Endodermal cell (in vitro differentiated cells): Measurements from ENCODE around the gene CREBBP. TPM values are rescaled to one million over a fixed set of nuclear protein-coding genes. Genes with fewer than 3 reads are reported as not detected.

Source experiments
- DNase-seq: peaks from one replicate; pipeline ENCODE4 v3.0.0-alpha.2; 2017
- H3K27ac ChIP-seq: 2 replicates; pipeline ENCODE4 v1.5.1; 2013; ENCODE audit warnings: mild to moderate bottlenecking, low read depth, low read length, moderate library complexity
- H3K27me3 ChIP-seq: 2 replicates; pipeline ENCODE4 v1.6.1; 2013; ENCODE audit warnings: mild to moderate bottlenecking, low read length, moderate library complexity; ENCODE audit not compliant: insufficient read depth, control insufficient read depth, poor library complexity, severe bottlenecking
- H3K36me3 ChIP-seq: 2 replicates; pipeline ENCODE4 v1.7.0; 2013; ENCODE audit warnings: mild to moderate bottlenecking, low read length, moderate library complexity; ENCODE audit not compliant: control insufficient read depth, insufficient read depth
- H3K4me1 ChIP-seq: one replicate; pipeline ENCODE4 v1.7.0; 2013; ENCODE audit warnings: low read length; ENCODE audit not compliant: control insufficient read depth, insufficient read depth
- H3K4me3 ChIP-seq: 2 replicates; pipeline ENCODE4 v1.5.1; 2013; ENCODE audit warnings: mild to moderate bottlenecking, low read length, moderate library complexity
- H3K9ac ChIP-seq: 2 replicates; pipeline ENCODE4 v1.6.1; 2013; ENCODE audit warnings: mild to moderate bottlenecking, low read length, moderate library complexity; ENCODE audit not compliant: poor library complexity, severe bottlenecking; ENCODE audit errors: extremely low read depth
- H3K9me3 ChIP-seq: 2 replicates; pipeline ENCODE4 v1.6.1; 2013; ENCODE audit warnings: mild to moderate bottlenecking, low read length, moderate library complexity; ENCODE audit not compliant: control insufficient read depth
- H3K27ac Mint-ChIP-seq: 2 replicates; pipeline ENCODE4 v1.8.0; 2020; ENCODE audit warnings: mixed read lengths
- H3K27me3 Mint-ChIP-seq: 2 replicates; pipeline ENCODE4 v1.8.0; 2021; ENCODE audit warnings: mild to moderate bottlenecking, mixed read lengths; ENCODE audit not compliant: insufficient read depth
- H3K36me3 Mint-ChIP-seq: 2 replicates; pipeline ENCODE4 v1.8.0; 2020; ENCODE audit warnings: low read depth, mixed read lengths
- H3K4me1 Mint-ChIP-seq: 2 replicates; pipeline ENCODE4 v1.8.0; 2020; ENCODE audit warnings: mixed read lengths
- H3K4me3 Mint-ChIP-seq: 2 replicates; pipeline ENCODE4 v1.8.0; 2020; ENCODE audit warnings: mild to moderate bottlenecking, moderate library complexity, mixed read lengths
- H3K9me3 Mint-ChIP-seq: 2 replicates; pipeline ENCODE4 v1.8.0; 2020; ENCODE audit warnings: mild to moderate bottlenecking, mixed read lengths
- CTCF ChIP-seq: fragments of 200-600 bp; sonication (generic); conservative IDR thresholded peaks from 2 replicates; pipeline ENCODE4 v1.5.0; 2021; ENCODE audit warnings: antibody characterized with exemption, mild to moderate bottlenecking
- WGBS, 2 experiments: methylation state at CpG; one replicate each; pipeline versions ENCODE4 v1.1.5 to v1.1.7; 2013; ENCODE audit warnings: missing lambda C conversion rate in 2 of 2, mixed read lengths in 1 of 2; ENCODE audit not compliant: insufficient coverage in 1 of 2, insufficient read length in 1 of 2; 5-methylcytosine and 5-hydroxymethylcytosine counted together
- total RNA-seq, 2 donors: library from RNA; stranded (reverse); fragmentation: NEBNext Ultra II Directional in 1 of 2; extraction: Animal tissue kit (Norgen Biotek cat#: 25700) in 1 of 2; gene quantifications; 2 replicates in 1 of 2; 3 replicates in 1 of 2; pipeline ENCODE4 v1.2.1, GENCODE V29; 2021

The CREBBP gene
- total RNA-seq, 2 donors from 2014 or later, result 71.1 to 103 TPM

DNA sequence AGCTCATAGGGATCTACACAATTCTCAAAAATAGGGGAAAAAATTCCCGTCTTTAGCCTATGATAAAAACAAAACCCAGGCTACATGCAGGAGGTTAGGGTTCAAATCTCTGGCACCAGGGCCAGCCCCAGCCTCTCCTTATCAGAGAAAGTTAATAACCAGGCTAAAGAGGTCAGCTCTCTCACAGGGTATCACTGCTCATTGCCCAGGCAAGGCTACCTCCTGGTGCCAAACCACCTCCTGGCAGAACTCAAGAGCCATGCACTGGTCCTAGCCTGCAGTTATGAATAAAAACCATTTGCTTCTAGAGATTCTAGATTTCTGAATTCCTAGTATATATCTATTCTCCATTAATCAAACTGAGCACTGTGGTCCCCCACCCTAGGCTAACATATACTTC lies 65.8 kb downstream of the CREBBP start:
- no peaks in the 10 kb centered on the region for H3K9me3 Mint-ChIP-seq
- H3K27ac Mint-ChIP-seq, result no peak overlapping the region
- Histone ChIP-seq H3K36me3 (peaks cover 16% of the 10 kb centered on the region), H3K27me3 (no peaks in the 10 kb centered on the region), H3K27ac (no peak overlapping the region), H3K9ac (no peak overlapping the region), H3K4me3 (no peak overlapping the region), H3K4me1 (peaks cover 8% of the 10 kb centered on the region), H3K9me3 (no peaks in the 10 kb centered on the region)
- no peaks in the 10 kb centered on the region for H3K27me3 Mint-ChIP-seq
- DNase-seq, result no peak
- H3K36me3 Mint-ChIP-seq, result peaks cover 12% of the 10 kb centered on the region
- no peak for TF ChIP-seq CTCF
- no peak overlapping the region for H3K4me3 Mint-ChIP-seq
- peaks cover 47% of the 10 kb centered on the region for H3K4me1 Mint-ChIP-seq
- WGBS, 2 experiments, result 86% methylated on average over 1 of the region's 1 CpG; no CpG with 5 or more reads in 1 of the 2 experiments

DNA sequence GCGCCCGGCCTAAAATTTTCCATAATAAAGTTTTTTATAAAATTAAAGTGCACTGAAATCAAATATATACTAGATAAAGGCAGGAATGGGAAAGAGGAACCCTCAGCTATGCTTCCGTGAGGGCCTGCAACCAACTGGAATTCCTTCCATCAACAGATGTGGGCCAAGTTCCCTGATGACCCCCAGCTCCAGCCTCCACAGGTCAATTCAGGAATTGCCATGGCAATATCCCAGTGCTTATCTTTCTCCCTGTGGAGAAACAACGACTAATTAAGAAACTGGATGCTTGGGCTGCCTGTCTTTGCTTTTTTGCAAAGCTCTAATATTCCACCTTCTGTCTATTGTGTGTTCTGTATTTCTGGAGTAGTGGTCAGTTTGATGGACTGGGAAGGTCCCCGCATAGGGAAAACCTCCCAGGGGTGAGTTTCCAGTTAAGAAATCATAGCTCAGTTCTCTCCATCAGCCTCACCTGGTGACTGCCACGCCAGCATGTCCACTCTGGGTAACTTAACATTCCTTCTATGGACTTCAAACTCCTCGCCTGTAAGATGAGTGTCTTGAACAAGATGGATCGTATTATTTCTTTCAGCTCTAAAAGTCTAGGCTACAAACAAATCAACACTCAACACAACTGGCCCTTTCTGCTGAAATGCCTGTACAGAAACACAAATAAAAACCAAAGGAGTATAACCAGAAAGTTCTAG lies 67.9 kb downstream of the CREBBP start:
- Histone ChIP-seq H3K9ac (no peak overlapping the region), H3K4me1 (peaks cover 8% of the 10 kb centered on the region), H3K4me3 (no peak overlapping the region), H3K9me3 (no peaks in the 10 kb centered on the region), H3K27ac (no peak overlapping the region), H3K27me3 (no peaks in the 10 kb centered on the region), H3K36me3 (peaks cover 30% of the 10 kb centered on the region)
- no peak overlapping the region for H3K4me3 Mint-ChIP-seq
- 92 to 100% methylated on average over 3 to 6 of the region's 8 CpGs for WGBS, 2 experiments
- DNase-seq, result no peak
- H3K9me3 Mint-ChIP-seq, result no peaks in the 10 kb centered on the region
- H3K27me3 Mint-ChIP-seq, result no peaks in the 10 kb centered on the region
- H3K27ac Mint-ChIP-seq, result no peak overlapping the region
- peaks cover 38% of the 10 kb centered on the region for H3K4me1 Mint-ChIP-seq
- H3K36me3 Mint-ChIP-seq, result peaks cover 25% of the 10 kb centered on the region
- TF ChIP-seq CTCF, result peak; percentile 40

DNA sequence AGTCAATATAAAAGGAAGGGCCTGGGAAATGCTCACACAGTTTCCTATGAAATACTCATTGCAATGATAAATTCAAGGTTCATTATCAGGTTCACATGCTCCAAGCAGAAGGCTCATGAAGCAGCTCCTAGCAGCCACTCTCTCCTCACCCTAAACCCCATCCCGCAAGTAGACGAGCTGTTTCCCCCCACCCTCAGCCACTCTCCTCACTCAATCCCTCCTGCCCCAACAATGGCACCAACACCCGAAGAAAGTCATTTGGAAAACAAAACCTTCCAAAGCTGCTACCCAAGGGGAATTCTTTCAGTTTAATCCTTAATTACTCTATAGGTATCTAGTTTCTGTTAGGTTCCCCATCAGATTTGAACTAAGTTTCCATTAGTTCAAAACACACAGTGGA lies 69.7 kb downstream of the CREBBP start:
- no peak overlapping the region for H3K27ac ChIP-seq
- H3K4me3 ChIP-seq, result no peak overlapping the region
- Mint-ChIP-seq H3K9me3 (no peaks in the 10 kb centered on the region), H3K27ac (no peak overlapping the region), H3K4me1 (peaks cover 21% of the 10 kb centered on the region), H3K4me3 (no peak overlapping the region), H3K36me3 (peaks cover 28% of the 10 kb centered on the region), H3K27me3 (no peaks in the 10 kb centered on the region)
- H3K27me3 ChIP-seq, result no peaks in the 10 kb centered on the region
- TF ChIP-seq CTCF, result no peak
- H3K36me3 ChIP-seq, result peaks cover 45% of the 10 kb centered on the region
- H3K9ac ChIP-seq, result no peak overlapping the region
- H3K4me1 ChIP-seq, result peaks cover 8% of the 10 kb centered on the region
- no peak for DNase-seq
- WGBS, 2 experiments, result 91 to 100% methylated on average over 1 to 3 of the region's 3 CpGs
- H3K9me3 ChIP-seq, result no peaks in the 10 kb centered on the region
